ENCODE results near the gene GRB10.
A peak's percentile ranks its signal among the peaks of the same experiment; 100 is the strongest.

GRB10 gene

GRCh38 chr7:50664461-50664922, 118.2 kb downstream of the GRB10 start:
- H3K4me3 Mint-ChIP-seq, result peak overlapping the region; percentile 34 to 48
- no peaks in the 10 kb centered on the region for H3K27me3 Mint-ChIP-seq
- DNase-seq, result no peak
- H3K36me3 Mint-ChIP-seq (ENCODE audit: insufficient read depth), result peaks cover 5% of the 10 kb centered on the region
- peak; percentile 13 for ATAC-seq (replicated peaks)
- H3K9me3 Mint-ChIP-seq, result no peaks in the 10 kb centered on the region
- peaks cover 55 to 61% of the 10 kb centered on the region in 2 donors for H3K4me1 Mint-ChIP-seq (ENCODE audit: low read depth in 2 of 2)
- H3K27ac Mint-ChIP-seq, result peak overlapping the region; percentile 54 to 84

GRCh38 chr7:50663396-50664102, 119.1 kb downstream of the GRB10 start:
- no peak for DNase-seq
- no peaks in the 10 kb centered on the region for H3K9me3 Mint-ChIP-seq
- no peak for ATAC-seq (replicated peaks)
- H3K4me1 Mint-ChIP-seq (ENCODE audit: low read depth in 2 of 2), result peaks cover 58 to 64% of the 10 kb centered on the region in 2 donors
- H3K27me3 Mint-ChIP-seq, result no peaks in the 10 kb centered on the region
- H3K36me3 Mint-ChIP-seq (ENCODE audit: insufficient read depth), result peaks cover 5% of the 10 kb centered on the region
- H3K27ac Mint-ChIP-seq, result peak overlapping the region; percentile 54 to 84
- peak overlapping the region; percentile 48 to 96 for H3K4me3 Mint-ChIP-seq

DNA sequence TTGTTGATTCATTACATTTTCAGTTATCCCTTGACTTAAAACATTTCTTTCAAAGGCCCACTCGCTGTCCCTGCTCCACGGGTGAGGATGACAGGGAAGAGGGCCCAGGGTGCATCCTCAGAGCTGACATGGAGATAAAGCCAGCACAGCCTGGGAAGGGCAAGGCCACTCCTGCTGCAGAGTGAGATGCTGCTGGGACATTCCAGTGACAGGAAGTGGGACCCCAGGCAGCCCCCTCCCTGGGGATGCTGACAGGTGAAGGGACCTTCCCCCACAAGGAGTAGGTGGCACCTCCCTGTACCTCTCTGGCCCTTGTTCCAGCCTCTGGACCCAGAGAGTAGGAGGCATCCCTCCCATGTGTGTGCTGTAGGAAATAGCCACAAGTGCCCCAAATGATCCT, 119.7 kb downstream of the GRB10 start:
- no peak for DNase-seq
- H3K27ac Mint-ChIP-seq, result peak overlapping the region; percentile 54 to 84
- peak overlapping the region; percentile 90 to 96 for H3K4me3 Mint-ChIP-seq
- H3K27me3 Mint-ChIP-seq, result no peaks in the 10 kb centered on the region
- H3K9me3 Mint-ChIP-seq, result no peaks in the 10 kb centered on the region
- H3K4me1 Mint-ChIP-seq (ENCODE audit: low read depth in 2 of 2), result peaks cover 58 to 64% of the 10 kb centered on the region in 2 donors
- H3K36me3 Mint-ChIP-seq (ENCODE audit: insufficient read depth), result peaks cover 5% of the 10 kb centered on the region
- no peak for ATAC-seq (replicated peaks)

- Mint-ChIP-seq H3K4me1 (ENCODE audit: low read depth in 2 of 2) (peaks cover 58 to 64% of the 10 kb centered on the region in 2 donors), H3K27ac (peak overlapping the region; percentile 54 to 88), H3K9me3 (no peaks in the 10 kb centered on the region), H3K4me3 (peak overlapping the region; percentile 90 to 96), H3K36me3 (ENCODE audit: insufficient read depth) (peaks cover 5% of the 10 kb centered on the region), H3K27me3 (no peaks in the 10 kb centered on the region)
- peak; percentile 47 for ATAC-seq (replicated peaks)
- DNase-seq, result peak in 2 of 3 experiments; percentile 18 to 28
Observed at GRCh38 chr7:50662041-50662694, 120.5 kb downstream of the GRB10 start.

DNA sequence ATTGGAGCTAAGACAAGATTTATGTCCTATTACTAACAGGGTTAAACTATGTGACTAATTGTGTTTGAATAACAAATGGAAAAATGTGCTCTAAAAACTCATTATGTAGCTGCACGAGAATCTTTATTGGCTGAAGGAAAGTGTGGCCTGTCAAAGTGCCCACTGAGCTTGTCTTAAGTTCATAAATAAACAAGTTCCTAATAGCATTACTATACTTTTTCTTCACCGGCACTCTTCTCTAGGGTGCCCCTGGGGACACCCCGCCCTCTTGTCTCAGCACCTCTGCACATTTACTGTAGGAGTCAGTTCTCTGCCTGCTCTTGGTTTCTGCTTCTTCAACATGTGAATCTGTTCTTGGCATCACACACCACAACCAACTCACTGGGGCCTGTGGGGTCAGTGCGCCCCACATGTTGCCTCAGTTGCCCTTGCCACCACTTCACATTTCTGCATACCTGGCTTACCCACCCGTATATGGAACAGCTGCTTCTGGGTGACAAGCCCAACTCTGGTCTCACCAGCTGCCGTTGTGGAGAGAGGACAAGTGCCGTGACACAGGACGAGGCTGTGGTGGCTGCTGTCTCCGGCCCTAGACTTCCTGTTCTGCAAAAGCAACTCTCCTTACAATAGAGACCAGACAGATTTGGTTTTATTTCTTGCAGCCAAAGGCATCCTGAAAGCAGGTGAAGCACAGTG, 121.2 kb downstream of the GRB10 start:
- H3K9me3 Mint-ChIP-seq, result no peaks in the 10 kb centered on the region
- no peaks in the 10 kb centered on the region for H3K27me3 Mint-ChIP-seq
- ATAC-seq (replicated peaks), result peak; percentile 47
- peaks cover 5% of the 10 kb centered on the region for H3K36me3 Mint-ChIP-seq (ENCODE audit: insufficient read depth)
- peak; percentile 12 to 23 (median 18) for DNase-seq
- peak overlapping the region; percentile 54 to 91 for H3K27ac Mint-ChIP-seq
- H3K4me3 Mint-ChIP-seq, result peak overlapping the region; percentile 90 to 96
- peaks cover 59 to 64% of the 10 kb centered on the region in 2 donors for H3K4me1 Mint-ChIP-seq (ENCODE audit: low read depth in 2 of 2)

DNA sequence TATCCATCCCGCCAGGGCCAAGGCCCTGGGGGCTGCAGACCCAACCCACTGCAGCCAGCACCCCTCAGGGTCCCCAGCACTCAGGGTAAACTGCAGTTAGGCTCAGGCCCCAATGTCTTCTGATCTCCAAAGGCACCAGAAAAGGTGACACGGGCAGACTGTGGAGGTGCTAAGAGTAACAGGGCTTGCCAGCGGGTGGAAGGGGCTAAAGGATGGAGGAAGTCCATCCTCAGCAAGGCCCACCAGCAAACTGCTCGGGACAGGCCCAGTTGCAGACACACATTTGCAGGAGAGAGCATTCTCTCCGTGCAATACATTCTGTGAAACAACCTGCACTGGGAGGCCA, 121.9 kb downstream of the GRB10 start:
- Mint-ChIP-seq H3K36me3 (ENCODE audit: insufficient read depth) (peaks cover 5% of the 10 kb centered on the region), H3K4me1 (ENCODE audit: low read depth in 2 of 2) (peaks cover 61 to 64% of the 10 kb centered on the region in 2 donors), H3K4me3 (peak overlapping the region; percentile 90 to 96), H3K9me3 (no peaks in the 10 kb centered on the region), H3K27ac (peak overlapping the region; percentile 91 to 92), H3K27me3 (no peaks in the 10 kb centered on the region)
- DNase-seq (no peak), ATAC-seq (replicated peaks) (no peak)

- H3K4me1 Mint-ChIP-seq (ENCODE audit: low read depth in 2 of 2), result peaks cover 58 to 60% of the 10 kb centered on the region in 2 donors
- DNase-seq (peak; percentile 52 to 57 (median 54)), ATAC-seq (replicated peaks) (peak; percentile 58)
- peak overlapping the region; percentile 91 to 92 for H3K27ac Mint-ChIP-seq
- peak overlapping the region; percentile 90 to 96 for H3K4me3 Mint-ChIP-seq
- no peaks in the 10 kb centered on the region for H3K9me3 Mint-ChIP-seq
- H3K27me3 Mint-ChIP-seq, result no peaks in the 10 kb centered on the region
- H3K36me3 Mint-ChIP-seq (ENCODE audit: insufficient read depth), result peaks cover 5% of the 10 kb centered on the region
Observed at GRCh38 chr7:50660040-50660829, 122.5 kb downstream of the GRB10 start.

GRCh38 chr7:50659329-50659965, 123.2 kb downstream of the GRB10 start:
- ATAC-seq (replicated peaks) (no peak), DNase-seq (no peak)
- Mint-ChIP-seq H3K27ac (peak overlapping the region; percentile 91 to 92), H3K36me3 (ENCODE audit: insufficient read depth) (peaks cover 5% of the 10 kb centered on the region), H3K4me3 (peak overlapping the region; percentile 90 to 96), H3K9me3 (no peaks in the 10 kb centered on the region), H3K4me1 (ENCODE audit: low read depth in 2 of 2) (peaks cover 52% of the 10 kb centered on the region in 2 donors), H3K27me3 (no peaks in the 10 kb centered on the region)

DNA sequence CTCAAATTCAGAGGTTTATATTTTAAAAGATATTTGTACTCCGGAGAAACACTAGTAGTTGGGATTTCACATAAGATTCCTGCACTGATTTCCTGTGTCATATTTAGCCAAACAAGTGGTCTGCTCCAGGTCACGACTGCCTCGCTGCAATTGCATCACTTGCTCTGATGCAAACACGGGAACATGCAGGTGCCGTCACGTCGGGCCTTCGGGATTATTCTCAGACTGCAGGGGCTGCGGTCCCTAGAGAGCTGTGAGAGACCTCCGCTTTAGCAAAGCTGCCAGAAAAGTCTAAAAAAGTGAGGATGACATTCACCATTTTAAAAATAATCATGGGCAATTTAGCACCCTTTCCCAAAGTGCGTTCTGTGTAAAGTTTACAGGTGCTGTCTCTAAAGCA, 124.0 kb downstream of the GRB10 start:
- Mint-ChIP-seq H3K27me3 (no peaks in the 10 kb centered on the region), H3K9me3 (no peaks in the 10 kb centered on the region), H3K4me1 (ENCODE audit: low read depth in 2 of 2) (peaks cover 44 to 45% of the 10 kb centered on the region in 2 donors), H3K27ac (no peak overlapping the region), H3K36me3 (ENCODE audit: insufficient read depth) (peaks cover 5% of the 10 kb centered on the region), H3K4me3 (no peak overlapping the region)
- no peak for DNase-seq
- ATAC-seq (replicated peaks), result no peak

DNA sequence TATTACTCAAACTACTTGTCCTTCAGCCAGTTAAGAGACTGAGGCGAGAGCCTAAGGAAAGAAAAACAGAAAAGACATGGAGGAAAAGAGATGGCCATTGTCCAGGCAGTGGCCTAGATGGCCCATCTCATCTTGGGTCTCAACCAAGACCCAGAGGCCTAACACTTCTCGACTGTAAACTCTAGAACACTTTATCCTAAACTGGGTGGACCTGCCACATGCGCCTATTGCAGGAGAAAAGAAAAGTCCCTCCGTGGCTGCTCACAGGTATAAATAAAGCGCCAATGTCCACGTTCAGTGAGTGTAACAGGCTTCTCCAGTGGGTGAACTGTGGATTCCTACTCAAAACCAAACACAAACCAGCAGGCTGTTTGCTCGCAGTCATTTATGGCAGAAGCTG, 124.8 kb downstream of the GRB10 start:
- Mint-ChIP-seq H3K4me3 (no peak overlapping the region), H3K36me3 (ENCODE audit: insufficient read depth) (peaks cover 5% of the 10 kb centered on the region), H3K27me3 (no peaks in the 10 kb centered on the region), H3K9me3 (no peaks in the 10 kb centered on the region), H3K27ac (no peak overlapping the region), H3K4me1 (ENCODE audit: low read depth in 2 of 2) (peaks cover 36 to 41% of the 10 kb centered on the region in 2 donors)
- DNase-seq, result no peak
- no peak for ATAC-seq (replicated peaks)

DNA sequence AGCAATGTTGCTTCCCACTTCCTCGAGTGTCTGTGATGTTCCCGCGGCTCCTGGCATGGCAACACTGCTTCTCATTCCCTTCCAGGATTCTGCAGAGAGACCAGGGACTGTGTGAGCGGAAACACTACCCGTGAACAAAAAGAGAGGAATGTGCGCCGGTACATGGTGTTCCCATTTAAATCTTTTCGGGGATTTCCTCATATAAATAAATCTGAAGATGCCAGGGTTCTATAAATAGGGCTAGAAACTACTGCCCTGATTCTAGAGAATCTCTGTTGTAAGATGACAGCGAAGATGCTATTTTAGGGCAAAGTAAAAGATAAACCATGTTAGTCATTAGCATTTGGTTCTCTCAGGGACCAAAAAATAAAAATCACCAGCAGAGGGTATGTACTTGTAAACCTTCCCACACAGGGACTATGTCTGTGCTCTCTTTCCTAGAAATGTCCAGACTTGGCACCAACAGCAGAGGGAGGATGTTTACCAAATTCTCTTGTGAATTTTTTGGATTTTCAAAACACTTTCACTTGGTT, 125.3 kb downstream of the GRB10 start:
- Mint-ChIP-seq H3K9me3 (no peaks in the 10 kb centered on the region), H3K27ac (no peak overlapping the region), H3K4me1 (ENCODE audit: low read depth in 2 of 2) (peaks cover 31 to 36% of the 10 kb centered on the region in 2 donors), H3K4me3 (no peak overlapping the region), H3K36me3 (ENCODE audit: insufficient read depth) (peaks cover 5% of the 10 kb centered on the region), H3K27me3 (no peaks in the 10 kb centered on the region)
- DNase-seq, result no peak
- no peak for ATAC-seq (replicated peaks)

DNA sequence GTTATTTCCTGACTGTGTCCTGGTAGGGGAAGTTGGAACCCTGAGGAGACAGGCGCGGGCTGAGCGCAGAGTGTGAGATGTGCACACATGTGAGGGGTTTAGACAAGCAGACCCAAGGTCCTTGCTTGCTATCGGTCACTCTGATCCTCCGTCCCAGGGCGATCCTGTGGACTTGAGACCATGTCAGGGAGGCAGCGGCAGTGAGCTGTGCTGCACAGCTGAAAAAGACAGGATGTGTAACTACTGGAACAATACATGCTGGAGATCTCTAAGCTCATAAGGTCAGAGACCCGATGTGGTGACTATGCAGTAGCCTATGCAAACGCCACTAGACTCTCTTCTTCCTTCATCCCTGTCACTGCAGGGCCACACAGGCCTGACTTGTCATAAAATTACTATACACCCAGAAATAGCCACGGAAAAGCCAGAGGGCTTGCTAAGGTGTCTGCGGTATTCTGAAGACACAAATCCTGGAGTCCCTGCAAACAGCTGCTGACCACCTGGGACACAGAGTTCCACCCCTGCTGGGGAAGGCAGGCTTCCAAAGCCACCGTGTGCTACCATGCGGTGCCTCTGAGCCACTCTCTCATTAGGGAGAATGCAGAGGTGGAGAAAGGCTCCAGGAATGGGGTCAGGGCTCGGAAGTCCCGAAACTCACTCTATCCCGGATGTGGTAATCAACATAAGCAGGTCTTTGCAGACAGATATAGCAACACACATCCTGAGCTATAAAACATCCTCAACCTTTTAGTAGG, 126.4 kb downstream of the GRB10 start:
- peaks cover 21 to 26% of the 10 kb centered on the region in 2 donors for H3K4me1 Mint-ChIP-seq (ENCODE audit: low read depth in 2 of 2)
- peaks cover 5% of the 10 kb centered on the region for H3K36me3 Mint-ChIP-seq (ENCODE audit: insufficient read depth)
- no peaks in the 10 kb centered on the region for H3K27me3 Mint-ChIP-seq
- DNase-seq, result no peak
- H3K4me3 Mint-ChIP-seq, result peak overlapping the region in 1 of 2 donors; percentile 59
- H3K27ac Mint-ChIP-seq, result no peak overlapping the region
- H3K9me3 Mint-ChIP-seq, result no peaks in the 10 kb centered on the region
- ATAC-seq (replicated peaks), result no peak
